ENCODE data around the gene CCDC85C.

CCDC85C gene

GRCh38 chr14:99604766-99605298 is 825 bp upstream of the CCDC85C start:
- Histone ChIP-seq H3K9me3 (ENCODE audit: control insufficient read depth, insufficient read depth, low read length) (no peaks in the 10 kb centered on the region), H3K27ac (ENCODE audit: low read depth, low read length) (peak overlapping the region; percentile 90), H3K27me3 (ENCODE audit: control insufficient read depth, insufficient read depth, low read length) (peaks cover 32% of the 10 kb centered on the region), H3K4me3 (ENCODE audit: low read depth, low read length) (peak overlapping the region; percentile 78), H3K4me1 (ENCODE audit: control insufficient read depth, insufficient read depth, low read length) (peaks cover 25% of the 10 kb centered on the region), H3K9ac (ENCODE audit: low read depth, low read length) (peak overlapping the region; percentile 24; the same call in 1 of the 2 replicates), H3K36me3 (ENCODE audit: control insufficient read depth, insufficient read depth, low read length) (no peaks in the 10 kb centered on the region)

GRCh38 chr14:99604278-99604765 is 315 bp upstream of the CCDC85C start:
- H3K27ac ChIP-seq (ENCODE audit: low read depth, low read length), result peak overlapping the region; percentile 90
- no peak overlapping the region for H3K9ac ChIP-seq (ENCODE audit: low read depth, low read length)
- peaks cover 25% of the 10 kb centered on the region for H3K4me1 ChIP-seq (ENCODE audit: control insufficient read depth, insufficient read depth, low read length)

GRCh38 chr14:99602788-99603415 is 1.1 kb downstream of the CCDC85C start:
- H3K4me1 ChIP-seq (ENCODE audit: control insufficient read depth, insufficient read depth, low read length), result peaks cover 25% of the 10 kb centered on the region
- peaks cover 32% of the 10 kb centered on the region for H3K27me3 ChIP-seq (ENCODE audit: control insufficient read depth, insufficient read depth, low read length)
- no peak overlapping the region for H3K9ac ChIP-seq (ENCODE audit: low read depth, low read length)
- H3K27ac ChIP-seq (ENCODE audit: low read depth, low read length), result no peak overlapping the region
- peak overlapping the region; percentile 58 for H3K4me3 ChIP-seq (ENCODE audit: low read depth, low read length)
- no peaks in the 10 kb centered on the region for H3K9me3 ChIP-seq (ENCODE audit: control insufficient read depth, insufficient read depth, low read length)
- H3K36me3 ChIP-seq (ENCODE audit: control insufficient read depth, insufficient read depth, low read length), result no peaks in the 10 kb centered on the region

More at GRCh38 chr14:99604278-99604765, 315 bp upstream of the CCDC85C start:
- Histone ChIP-seq H3K27me3 (ENCODE audit: control insufficient read depth, insufficient read depth, low read length) (peaks cover 32% of the 10 kb centered on the region), H3K9me3 (ENCODE audit: control insufficient read depth, insufficient read depth, low read length) (no peaks in the 10 kb centered on the region), H3K4me3 (ENCODE audit: low read depth, low read length) (peak overlapping the region; percentile 78), H3K36me3 (ENCODE audit: control insufficient read depth, insufficient read depth, low read length) (no peaks in the 10 kb centered on the region)

GRCh38 chr14:99602054-99602787 is 1.8 kb downstream of the CCDC85C start:
- no peak overlapping the region for H3K27ac ChIP-seq (ENCODE audit: low read depth, low read length)
- peaks cover 32% of the 10 kb centered on the region for H3K27me3 ChIP-seq (ENCODE audit: control insufficient read depth, insufficient read depth, low read length)
- H3K9ac ChIP-seq (ENCODE audit: low read depth, low read length), result no peak overlapping the region
- peaks cover 25% of the 10 kb centered on the region for H3K4me1 ChIP-seq (ENCODE audit: control insufficient read depth, insufficient read depth, low read length)
- H3K9me3 ChIP-seq (ENCODE audit: control insufficient read depth, insufficient read depth, low read length), result no peaks in the 10 kb centered on the region
- no peaks in the 10 kb centered on the region for H3K36me3 ChIP-seq (ENCODE audit: control insufficient read depth, insufficient read depth, low read length)
- peak overlapping the region; percentile 58 for H3K4me3 ChIP-seq (ENCODE audit: low read depth, low read length)

GRCh38 chr14:99601361-99601831 is 2.6 kb downstream of the CCDC85C start:
- H3K36me3 ChIP-seq (ENCODE audit: control insufficient read depth, insufficient read depth, low read length), result no peaks in the 10 kb centered on the region
- H3K4me1 ChIP-seq (ENCODE audit: control insufficient read depth, insufficient read depth, low read length), result peaks cover 25% of the 10 kb centered on the region
- no peak overlapping the region for H3K9ac ChIP-seq (ENCODE audit: low read depth, low read length)
- peaks cover 30% of the 10 kb centered on the region for H3K27me3 ChIP-seq (ENCODE audit: control insufficient read depth, insufficient read depth, low read length)
- H3K4me3 ChIP-seq (ENCODE audit: low read depth, low read length), result no peak overlapping the region; the same call in 1 of the 2 replicates
- H3K27ac ChIP-seq (ENCODE audit: low read depth, low read length), result no peak overlapping the region
- H3K9me3 ChIP-seq (ENCODE audit: control insufficient read depth, insufficient read depth, low read length), result no peaks in the 10 kb centered on the region

- H3K9ac ChIP-seq (ENCODE audit: low read depth, low read length), result no peak overlapping the region
- H3K36me3 ChIP-seq (ENCODE audit: control insufficient read depth, insufficient read depth, low read length), result no peaks in the 10 kb centered on the region
- no peaks in the 10 kb centered on the region for H3K9me3 ChIP-seq (ENCODE audit: control insufficient read depth, insufficient read depth, low read length)
- no peak overlapping the region for H3K4me3 ChIP-seq (ENCODE audit: low read depth, low read length)
- peaks cover 17% of the 10 kb centered on the region for H3K4me1 ChIP-seq (ENCODE audit: control insufficient read depth, insufficient read depth, low read length)
- H3K27ac ChIP-seq (ENCODE audit: low read depth, low read length), result no peak overlapping the region
- H3K27me3 ChIP-seq (ENCODE audit: control insufficient read depth, insufficient read depth, low read length), result peaks cover 20% of the 10 kb centered on the region
Observed at GRCh38 chr14:99600232-99600888, 3.6 kb downstream of the CCDC85C start.

GRCh38 chr14:99599393-99599792 is 4.6 kb downstream of the CCDC85C start:
- Histone ChIP-seq H3K4me3 (ENCODE audit: low read depth, low read length) (no peak overlapping the region), H3K27ac (ENCODE audit: low read depth, low read length) (no peak overlapping the region), H3K4me1 (ENCODE audit: control insufficient read depth, insufficient read depth, low read length) (peaks cover 17% of the 10 kb centered on the region), H3K36me3 (ENCODE audit: control insufficient read depth, insufficient read depth, low read length) (no peaks in the 10 kb centered on the region), H3K27me3 (ENCODE audit: control insufficient read depth, insufficient read depth, low read length) (peaks cover 19% of the 10 kb centered on the region), H3K9me3 (ENCODE audit: control insufficient read depth, insufficient read depth, low read length) (no peaks in the 10 kb centered on the region), H3K9ac (ENCODE audit: low read depth, low read length) (no peak overlapping the region)

- H3K9ac ChIP-seq (ENCODE audit: low read depth, low read length), result no peak overlapping the region
- no peak overlapping the region for H3K4me3 ChIP-seq (ENCODE audit: low read depth, low read length)
- no peak overlapping the region for H3K27ac ChIP-seq (ENCODE audit: low read depth, low read length)
- H3K27me3 ChIP-seq (ENCODE audit: control insufficient read depth, insufficient read depth, low read length), result peaks cover 19% of the 10 kb centered on the region
- peaks cover 17% of the 10 kb centered on the region for H3K4me1 ChIP-seq (ENCODE audit: control insufficient read depth, insufficient read depth, low read length)
- H3K36me3 ChIP-seq (ENCODE audit: control insufficient read depth, insufficient read depth, low read length), result no peaks in the 10 kb centered on the region
- no peaks in the 10 kb centered on the region for H3K9me3 ChIP-seq (ENCODE audit: control insufficient read depth, insufficient read depth, low read length)
Observed at GRCh38 chr14:99598774-99599173, 5.2 kb downstream of the CCDC85C start.

- peaks cover 20% of the 10 kb centered on the region for H3K4me1 ChIP-seq (ENCODE audit: control insufficient read depth, insufficient read depth, low read length)
- no peaks in the 10 kb centered on the region for H3K9me3 ChIP-seq (ENCODE audit: control insufficient read depth, insufficient read depth, low read length)
- H3K36me3 ChIP-seq (ENCODE audit: control insufficient read depth, insufficient read depth, low read length), result no peaks in the 10 kb centered on the region
- no peak overlapping the region for H3K27ac ChIP-seq (ENCODE audit: low read depth, low read length)
- no peak overlapping the region for H3K4me3 ChIP-seq (ENCODE audit: low read depth, low read length)
- H3K27me3 ChIP-seq (ENCODE audit: control insufficient read depth, insufficient read depth, low read length), result peaks cover 12% of the 10 kb centered on the region
- no peak overlapping the region for H3K9ac ChIP-seq (ENCODE audit: low read depth, low read length)
Observed at GRCh38 chr14:99597911-99598600, 6.0 kb downstream of the CCDC85C start.

- no peak overlapping the region for H3K9ac ChIP-seq (ENCODE audit: low read depth, low read length)
- H3K9me3 ChIP-seq (ENCODE audit: control insufficient read depth, insufficient read depth, low read length), result no peaks in the 10 kb centered on the region
- peaks cover 23% of the 10 kb centered on the region for H3K4me1 ChIP-seq (ENCODE audit: control insufficient read depth, insufficient read depth, low read length)
- H3K4me3 ChIP-seq (ENCODE audit: low read depth, low read length), result no peak overlapping the region
- H3K27ac ChIP-seq (ENCODE audit: low read depth, low read length), result no peak overlapping the region
- H3K36me3 ChIP-seq (ENCODE audit: control insufficient read depth, insufficient read depth, low read length), result no peaks in the 10 kb centered on the region
- H3K27me3 ChIP-seq (ENCODE audit: control insufficient read depth, insufficient read depth, low read length), result no peaks in the 10 kb centered on the region; the same call in 1 of the 2 replicates
Observed at GRCh38 chr14:99596772-99597171, 7.2 kb downstream of the CCDC85C start.
